CD8-positive, alpha-beta memory T cell (primary cell): ENCODE results near the gene THSD7A. TPM values are rescaled to one million over a fixed set of nuclear protein-coding genes. Genes with fewer than 3 reads are reported as not detected.

Experiments used
- CTCF ChIA-PET: fragments of 350-600 bp; sonication (Branson Sonifier 250); formaldehyde crosslinking; loops from one replicate; lab custom pipeline; 2021; ENCODE audit warnings: antibody characterized with exemption; lab: Charles Lee
- POLR2A ChIA-PET: fragments of 350-600 bp; sonication (Branson Sonifier 250); formaldehyde crosslinking; loops from one replicate; lab custom pipeline; 2021; ENCODE audit warnings: antibody characterized with exemption; lab: Charles Lee
- DNase-seq, 5 donors: peaks; one replicate each; pipeline versions ENCODE4 v3.0.0 to v3.0.0-alpha.2; 2020 to 2022; ENCODE audit warnings: mixed read lengths in 1 of 5
- H3K27ac ChIP-seq: one replicate; pipeline ENCODE4 v1.7.0; 2013; ENCODE audit warnings: low read depth, mild to moderate bottlenecking, low read length, moderate library complexity
- H3K27me3 ChIP-seq: 2 replicates; pipeline ENCODE4 v1.7.0; 2013; ENCODE audit warnings: low read length, mild to moderate bottlenecking; ENCODE audit not compliant: insufficient read depth, poor library complexity, severe bottlenecking
- H3K36me3 ChIP-seq: 2 replicates; pipeline ENCODE4 v1.7.0; 2013; ENCODE audit warnings: mild to moderate bottlenecking, low read length, moderate library complexity; ENCODE audit not compliant: insufficient read depth
- H3K4me1 ChIP-seq: 2 replicates; pipeline ENCODE4 v1.7.0; 2013; ENCODE audit warnings: mild to moderate bottlenecking, low read length, moderate library complexity; ENCODE audit not compliant: insufficient read depth
- H3K4me3 ChIP-seq: 2 replicates; pipeline ENCODE4 v1.7.0; 2013; ENCODE audit warnings: mild to moderate bottlenecking, low read length
- H3K9me3 ChIP-seq: 2 replicates; pipeline ENCODE4 v1.7.0; 2013; ENCODE audit warnings: mild to moderate bottlenecking, low read length
- H3K27ac Mint-ChIP-seq, 8 donors: one replicate each; pipeline ENCODE4 v1.8.0; 2020 to 2021; ENCODE audit warnings: mixed read lengths in 8 of 8, mild to moderate bottlenecking in 6 of 8, inconsistent platforms in 3 of 8, moderate library complexity in 3 of 8
- H3K27me3 Mint-ChIP-seq, 2 donors: one replicate each; pipeline ENCODE4 v1.8.0; 2020 to 2021; ENCODE audit warnings: mixed read lengths in 2 of 2, mild to moderate bottlenecking in 1 of 2, moderate library complexity in 1 of 2
- H3K36me3 Mint-ChIP-seq, 3 donors: one replicate each; pipeline ENCODE4 v1.8.0; 2020 to 2021; ENCODE audit warnings: mixed read lengths in 3 of 3, inconsistent platforms in 1 of 3, mild to moderate bottlenecking in 1 of 3
- H3K4me1 Mint-ChIP-seq, 3 donors: one replicate each; pipeline ENCODE4 v1.8.0; 2020 to 2021; ENCODE audit warnings: mixed read lengths in 3 of 3, inconsistent platforms in 1 of 3, mild to moderate bottlenecking in 1 of 3
- H3K4me3 Mint-ChIP-seq, 7 donors: one replicate each; pipeline ENCODE4 v1.8.0; 2020 to 2021; ENCODE audit warnings: mixed read lengths in 7 of 7, mild to moderate bottlenecking in 6 of 7, moderate library complexity in 4 of 7, inconsistent platforms in 2 of 7
- H3K9me3 Mint-ChIP-seq, 5 donors: one replicate each; pipeline ENCODE4 v1.8.0; 2020 to 2022; ENCODE audit warnings: mixed read lengths in 5 of 5, mild to moderate bottlenecking in 3 of 5, moderate library complexity in 2 of 5, inconsistent platforms in 1 of 5
- polyA plus RNA-seq: library from polyadenylated mRNA; unstranded; fragments of 300-500 nt; fragmentation: Illumina TruSeq; gene quantifications from one replicate; pipeline ENCODE4 v1.2.3, GENCODE V29; 2021
- total RNA-seq, 2 experiments: library from RNA; stranded (reverse); gene quantifications; one replicate each; pipeline ENCODE4 v1.2.3, GENCODE V29; 2021

The THSD7A gene
- total and polyA plus RNA-seq, 3 experiments from 2014 or later: not detected

- Mint-ChIP-seq H3K4me3 (no peak overlapping the region), H3K9me3 (peaks cover 0 to 23% (median 2%) of the 10 kb centered on the region in 5 donors), H3K36me3 (no peaks in the 10 kb centered on the region), H3K27ac (no peak overlapping the region), H3K4me1 (no peaks in the 10 kb centered on the region), H3K27me3 (no peaks in the 10 kb centered on the region)
- ChIA-PET POLR2A (no interaction called here), CTCF (no interaction called here)
- Histone ChIP-seq H3K4me1 (no peaks in the 10 kb centered on the region), H3K4me3 (no peak overlapping the region), H3K9me3 (no peaks in the 10 kb centered on the region), H3K27me3 (no peaks in the 10 kb centered on the region), H3K27ac (no peak overlapping the region), H3K36me3 (no peaks in the 10 kb centered on the region)
- no peak for DNase-seq
Observed at GRCh38 chr7:11491811-11492210, 340.2 kb downstream of the THSD7A start.

GRCh38 chr7:11489280-11489679 is 342.7 kb downstream of the THSD7A start:
- DNase-seq: no peak
- peaks cover 0 to 24% (median 2%) of the 10 kb centered on the region in 5 donors for H3K9me3 Mint-ChIP-seq
- no peak overlapping the region for H3K27ac Mint-ChIP-seq
- H3K36me3 Mint-ChIP-seq: no peaks in the 10 kb centered on the region
- POLR2A ChIA-PET: no interaction called here
- Histone ChIP-seq H3K4me1 (no peaks in the 10 kb centered on the region), H3K36me3 (no peaks in the 10 kb centered on the region), H3K27me3 (no peaks in the 10 kb centered on the region), H3K9me3 (no peaks in the 10 kb centered on the region), H3K4me3 (no peak overlapping the region), H3K27ac (no peak overlapping the region)
- no peaks in the 10 kb centered on the region for H3K4me1 Mint-ChIP-seq
- no peak overlapping the region for H3K4me3 Mint-ChIP-seq
- CTCF ChIA-PET: no interaction called here
- H3K27me3 Mint-ChIP-seq: no peaks in the 10 kb centered on the region

- Histone ChIP-seq H3K4me1 (no peaks in the 10 kb centered on the region), H3K27me3 (no peaks in the 10 kb centered on the region), H3K36me3 (no peaks in the 10 kb centered on the region), H3K27ac (no peak overlapping the region), H3K4me3 (no peak overlapping the region), H3K9me3 (no peaks in the 10 kb centered on the region)
- DNase-seq: no peak
- Mint-ChIP-seq H3K36me3 (no peaks in the 10 kb centered on the region), H3K27me3 (no peaks in the 10 kb centered on the region), H3K9me3 (peaks cover 0 to 24% (median 2%) of the 10 kb centered on the region in 5 donors), H3K4me3 (no peak overlapping the region), H3K27ac (no peak overlapping the region), H3K4me1 (no peaks in the 10 kb centered on the region)
- ChIA-PET CTCF (no interaction called here), POLR2A (no interaction called here)
Observed at GRCh38 chr7:11486271-11486670, 345.7 kb downstream of the THSD7A start.

GRCh38 chr7:11485636-11486035 is 346.4 kb downstream of the THSD7A start:
- H3K4me1 Mint-ChIP-seq: no peaks in the 10 kb centered on the region

GRCh38 chr7:11480143-11480542 is 351.9 kb downstream of the THSD7A start:
- no peaks in the 10 kb centered on the region for H3K4me1 ChIP-seq
- H3K4me1 Mint-ChIP-seq: no peaks in the 10 kb centered on the region
- H3K4me3 Mint-ChIP-seq: no peak overlapping the region
- no peaks in the 10 kb centered on the region for H3K36me3 ChIP-seq
- H3K9me3 Mint-ChIP-seq: peaks cover 0 to 2% (median 0%) of the 10 kb centered on the region in 5 donors
- ChIA-PET CTCF (no interaction called here), POLR2A (no interaction called here)
- no peaks in the 10 kb centered on the region for H3K36me3 Mint-ChIP-seq
- no peak overlapping the region for H3K4me3 ChIP-seq
- H3K27ac ChIP-seq: no peak overlapping the region
- no peak for DNase-seq
- H3K27ac Mint-ChIP-seq: no peak overlapping the region
- no peaks in the 10 kb centered on the region for H3K9me3 ChIP-seq
- H3K27me3 Mint-ChIP-seq: no peaks in the 10 kb centered on the region
- H3K27me3 ChIP-seq: no peaks in the 10 kb centered on the region

More at GRCh38 chr7:11485636-11486035, 346.4 kb downstream of the THSD7A start:
- H3K36me3 Mint-ChIP-seq: no peaks in the 10 kb centered on the region
- DNase-seq: no peak
- Histone ChIP-seq H3K9me3 (no peaks in the 10 kb centered on the region), H3K27me3 (no peaks in the 10 kb centered on the region), H3K4me1 (no peaks in the 10 kb centered on the region), H3K36me3 (no peaks in the 10 kb centered on the region), H3K4me3 (no peak overlapping the region), H3K27ac (no peak overlapping the region)
- no peak overlapping the region for H3K4me3 Mint-ChIP-seq
- H3K27ac Mint-ChIP-seq: no peak overlapping the region
- ChIA-PET POLR2A (no interaction called here), CTCF (no interaction called here)
- peaks cover 0 to 24% (median 2%) of the 10 kb centered on the region in 5 donors for H3K9me3 Mint-ChIP-seq
- no peaks in the 10 kb centered on the region for H3K27me3 Mint-ChIP-seq

GRCh38 chr7:11478882-11479281 is 353.1 kb downstream of the THSD7A start:
- H3K27me3 ChIP-seq: no peaks in the 10 kb centered on the region
- Mint-ChIP-seq H3K36me3 (no peaks in the 10 kb centered on the region), H3K27me3 (no peaks in the 10 kb centered on the region), H3K4me1 (no peaks in the 10 kb centered on the region), H3K9me3 (peaks cover 0 to 2% (median 0%) of the 10 kb centered on the region in 5 donors), H3K4me3 (no peak overlapping the region), H3K27ac (no peak overlapping the region)
- ChIA-PET CTCF (no interaction called here), POLR2A (no interaction called here)
- DNase-seq: no peak
- H3K4me3 ChIP-seq: no peak overlapping the region
- no peaks in the 10 kb centered on the region for H3K9me3 ChIP-seq
- H3K4me1 ChIP-seq: no peaks in the 10 kb centered on the region
- H3K27ac ChIP-seq: no peak overlapping the region
- H3K36me3 ChIP-seq: no peaks in the 10 kb centered on the region

GRCh38 chr7:11478426-11478825 is 353.6 kb downstream of the THSD7A start:
- H3K9me3 ChIP-seq: no peaks in the 10 kb centered on the region
- no peaks in the 10 kb centered on the region for H3K4me1 ChIP-seq
- Mint-ChIP-seq H3K36me3 (no peaks in the 10 kb centered on the region), H3K27me3 (no peaks in the 10 kb centered on the region), H3K9me3 (peaks cover 0 to 2% (median 0%) of the 10 kb centered on the region in 5 donors), H3K4me1 (no peaks in the 10 kb centered on the region), H3K27ac (no peak overlapping the region), H3K4me3 (no peak overlapping the region)
- DNase-seq: no peak
- no peaks in the 10 kb centered on the region for H3K36me3 ChIP-seq
- no peaks in the 10 kb centered on the region for H3K27me3 ChIP-seq
- ChIA-PET POLR2A (no interaction called here), CTCF (no interaction called here)
- no peak overlapping the region for H3K27ac ChIP-seq
- no peak overlapping the region for H3K4me3 ChIP-seq

GRCh38 chr7:11474902-11475585 is 357.0 kb downstream of the THSD7A start:
- Mint-ChIP-seq H3K9me3 (peaks cover 0 to 2% (median 0%) of the 10 kb centered on the region in 5 donors), H3K27ac (no peak overlapping the region), H3K27me3 (no peaks in the 10 kb centered on the region), H3K4me1 (no peaks in the 10 kb centered on the region), H3K4me3 (no peak overlapping the region), H3K36me3 (no peaks in the 10 kb centered on the region)
- Histone ChIP-seq H3K36me3 (no peaks in the 10 kb centered on the region), H3K27me3 (no peaks in the 10 kb centered on the region), H3K9me3 (no peaks in the 10 kb centered on the region), H3K27ac (no peak overlapping the region), H3K4me3 (no peak overlapping the region), H3K4me1 (no peaks in the 10 kb centered on the region)
- DNase-seq: no peak
- POLR2A ChIA-PET: no interaction called here
- CTCF ChIA-PET: no interaction called here
